ENCODE measurements around the gene HOXA1.

Gene HOXA1

DNA sequence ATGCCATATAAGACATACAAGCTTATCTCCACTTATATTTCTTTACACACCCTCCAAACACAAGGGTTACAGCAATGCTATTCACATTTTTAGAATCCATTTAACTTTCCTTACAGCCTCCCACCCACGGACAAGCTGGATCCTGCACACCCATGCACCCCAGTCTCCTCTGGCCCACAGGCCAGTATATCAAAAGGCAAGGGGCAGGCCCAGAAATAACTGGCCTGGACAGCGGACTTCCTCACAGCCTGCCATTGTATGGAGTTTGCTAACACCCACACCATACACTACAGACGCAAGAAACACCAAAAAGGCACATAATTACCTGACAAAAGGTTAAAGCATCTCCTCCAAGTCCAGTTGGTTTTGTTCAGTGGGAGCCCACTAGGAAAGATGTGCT is 22.8 kb upstream of the HOXA1 start:
- TF ChIP-seq, protein P1, sequence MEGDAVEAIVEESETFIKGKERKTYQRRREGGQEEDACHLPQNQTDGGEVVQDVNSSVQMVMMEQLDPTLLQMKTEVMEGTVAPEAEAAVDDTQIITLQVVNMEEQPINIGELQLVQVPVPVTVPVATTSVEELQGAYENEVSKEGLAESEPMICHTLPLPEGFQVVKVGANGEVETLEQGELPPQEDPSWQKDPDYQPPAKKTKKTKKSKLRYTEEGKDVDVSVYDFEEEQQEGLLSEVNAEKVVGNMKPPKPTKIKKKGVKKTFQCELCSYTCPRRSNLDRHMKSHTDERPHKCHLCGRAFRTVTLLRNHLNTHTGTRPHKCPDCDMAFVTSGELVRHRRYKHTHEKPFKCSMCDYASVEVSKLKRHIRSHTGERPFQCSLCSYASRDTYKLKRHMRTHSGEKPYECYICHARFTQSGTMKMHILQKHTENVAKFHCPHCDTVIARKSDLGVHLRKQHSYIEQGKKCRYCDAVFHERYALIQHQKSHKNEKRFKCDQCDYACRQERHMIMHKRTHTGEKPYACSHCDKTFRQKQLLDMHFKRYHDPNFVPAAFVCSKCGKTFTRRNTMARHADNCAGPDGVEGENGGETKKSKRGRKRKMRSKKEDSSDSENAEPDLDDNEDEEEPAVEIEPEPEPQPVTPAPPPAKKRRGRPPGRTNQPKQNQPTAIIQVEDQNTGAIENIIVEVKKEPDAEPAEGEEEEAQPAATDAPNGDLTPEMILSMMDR (conservative IDR thresholded peaks at IDR 0.05) = no peak
- H3K27ac ChIP-seq = no peak overlapping the region

- H3K27ac ChIP-seq = no peak overlapping the region
- TF ChIP-seq, protein P1 (conservative IDR thresholded peaks at IDR 0.05) = no peak
Observed at GRCh38 chr7:27117887-27118491, 22.2 kb upstream of the HOXA1 start.

- TF ChIP-seq, protein P1 (conservative IDR thresholded peaks at IDR 0.05) = no peak
- no peak overlapping the region for H3K27ac ChIP-seq
Observed at GRCh38 chr7:27116962-27117886, 21.4 kb upstream of the HOXA1 start.

DNA sequence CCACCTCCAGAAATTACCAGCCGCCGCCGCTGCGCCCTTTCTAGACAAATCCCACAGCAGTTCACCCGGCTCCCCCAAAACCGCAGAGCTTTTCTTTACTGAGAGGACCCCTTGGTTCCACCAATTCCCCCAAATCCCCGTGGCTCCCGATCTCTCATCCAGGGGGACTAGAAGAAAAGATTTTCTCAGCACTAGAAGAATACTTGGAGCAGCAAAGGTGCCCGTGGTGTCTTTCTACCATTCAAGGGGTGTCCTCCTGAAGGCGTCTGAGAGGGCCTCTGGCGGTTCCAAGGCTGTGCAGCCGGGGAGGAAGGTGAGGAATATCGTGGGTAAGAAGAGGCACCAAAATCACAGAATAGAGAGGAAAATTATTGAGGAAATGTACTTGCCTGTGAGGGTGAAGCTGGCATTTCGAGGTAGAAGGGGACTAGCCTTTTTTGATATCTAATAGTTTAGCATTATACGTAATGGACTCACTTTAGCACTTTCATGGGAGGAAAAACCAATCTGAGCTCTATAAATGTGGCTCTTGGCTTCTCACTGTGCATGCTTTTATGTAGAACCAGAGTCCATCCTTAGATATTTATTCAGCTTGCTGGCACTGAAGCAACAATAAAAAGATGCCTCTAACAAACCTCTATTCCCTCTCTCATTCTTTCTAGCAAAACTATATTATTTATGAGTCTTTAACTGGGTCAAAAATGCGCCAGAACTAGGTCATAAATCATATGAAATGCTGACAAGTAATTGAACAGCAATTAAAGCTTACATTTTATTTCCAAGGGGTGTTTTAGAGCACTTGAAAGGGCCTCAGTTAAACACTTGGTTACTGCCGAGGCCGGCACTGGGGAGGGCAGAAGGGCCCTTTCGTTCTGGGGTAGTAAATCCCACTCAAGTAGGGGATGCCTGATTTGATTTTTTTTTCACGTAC is 20.5 kb upstream of the HOXA1 start:
- TF ChIP-seq, protein P1 (conservative IDR thresholded peaks at IDR 0.05) = no peak
- no peak overlapping the region for H3K27ac ChIP-seq

DNA sequence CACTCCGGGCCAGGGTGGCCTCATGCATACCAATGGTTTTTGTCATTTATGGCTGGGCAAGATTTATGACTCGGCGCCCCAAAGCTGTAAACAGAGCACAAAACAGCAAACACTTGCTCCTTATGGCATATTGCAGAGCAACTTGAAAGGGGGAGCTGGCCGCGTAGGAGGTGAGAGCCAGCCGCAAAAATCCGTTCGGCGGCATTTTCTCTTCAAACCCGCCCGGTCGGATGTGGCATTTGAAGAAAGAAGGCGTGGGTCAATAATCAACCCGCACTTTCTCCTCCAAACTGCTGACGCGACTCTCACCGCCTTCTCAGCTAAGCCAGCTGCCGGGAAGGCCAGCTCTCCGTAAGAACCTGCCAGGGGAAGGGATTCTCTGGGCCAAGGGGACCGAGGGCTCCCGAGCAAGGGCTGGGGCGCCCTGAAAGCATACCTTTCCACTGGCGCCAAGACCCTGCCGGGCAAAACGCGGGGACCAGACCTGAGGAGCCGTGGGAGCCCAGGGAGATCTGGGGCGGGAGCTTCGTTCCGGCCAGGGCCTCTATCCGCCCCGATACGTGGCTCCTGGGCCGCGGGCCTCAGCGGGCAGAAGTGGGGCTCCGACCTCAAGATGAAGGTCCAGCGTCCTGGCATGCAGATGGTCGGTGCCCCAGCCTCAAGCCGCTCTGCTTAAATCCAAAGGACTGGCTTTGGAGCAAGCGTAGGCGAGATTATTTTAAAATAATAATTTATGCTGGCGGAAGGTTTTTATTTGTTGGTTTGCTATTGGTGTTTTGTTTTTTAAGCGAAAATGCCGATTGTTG is 19.6 kb upstream of the HOXA1 start:
- no peak overlapping the region for H3K27ac ChIP-seq
- TF ChIP-seq, protein P1 (conservative IDR thresholded peaks at IDR 0.05) = no peak

- H3K27ac ChIP-seq = no peak overlapping the region
- TF ChIP-seq, protein P1 (conservative IDR thresholded peaks at IDR 0.05) = no peak
Observed at GRCh38 chr7:27114881-27115220, 19.1 kb upstream of the HOXA1 start.
